ENCODE results near the gene ABR. TPM values are rescaled to one million over a fixed set of nuclear protein-coding genes. Genes with fewer than 3 reads are reported as not detected.

ABR gene
- total and polyA plus RNA-seq, 2 donors from 2014 or later = 18.7 to 116 TPM

GRCh38 chr17:1055751-1056645 is 123.8 kb downstream of the ABR start:
- Histone ChIP-seq H3K4me1 (ENCODE audit: control insufficient read depth in 2 of 3, insufficient read depth in 2 of 3, low read depth in 1 of 3, low read length in 3 of 3) (no peaks in the 10 kb centered on the region), H3K27me3 (ENCODE audit: control insufficient read depth, insufficient read depth, low read length) (no peaks in the 10 kb centered on the region), H3K36me3 (ENCODE audit: control insufficient read depth in 2 of 3, insufficient read depth in 3 of 3, low read length in 3 of 3) (no peaks in the 10 kb centered on the region), H3K4me3 (ENCODE audit: low read length in 3 of 3) (no peak overlapping the region), H3K9ac (ENCODE audit: low read length in 3 of 3) (peak overlapping the region in 1 of 3 donors; percentile 34), H3K27ac (ENCODE audit: low read depth in 2 of 2, low read length in 2 of 2) (no peak overlapping the region), H3K9me3 (ENCODE audit: control insufficient read depth in 2 of 3, insufficient read depth in 1 of 3, low read length in 3 of 3) (no peaks in the 10 kb centered on the region)
- peak; percentile 75 for TF ChIP-seq CTCF (IDR thresholded peaks at IDR 0.05; ENCODE audit: borderline replicate concordance, extremely low read depth, insufficient read depth)
- DNase-seq (peak; percentile 82 to 86 (median 83)), FAIRE-seq (no peak)
- intact Hi-C loops (cut with DNase I) = loop anchor here (10.0 kb wide), 1 partner anchor 261 kb away; no protein-coding TSS in a partner anchor

- Histone ChIP-seq H3K36me3 (ENCODE audit: control insufficient read depth in 2 of 3, insufficient read depth in 3 of 3, low read length in 3 of 3) (no peaks in the 10 kb centered on the region), H3K27ac (ENCODE audit: low read depth in 2 of 2, low read length in 2 of 2) (no peak overlapping the region), H3K4me3 (ENCODE audit: low read length in 3 of 3) (no peak overlapping the region), H3K27me3 (ENCODE audit: control insufficient read depth, insufficient read depth, low read length) (no peaks in the 10 kb centered on the region), H3K9ac (ENCODE audit: low read length in 3 of 3) (no peak overlapping the region), H3K9me3 (ENCODE audit: control insufficient read depth in 2 of 3, insufficient read depth in 1 of 3, low read length in 3 of 3) (no peaks in the 10 kb centered on the region), H3K4me1 (ENCODE audit: control insufficient read depth in 2 of 3, insufficient read depth in 2 of 3, low read depth in 1 of 3, low read length in 3 of 3) (no peaks in the 10 kb centered on the region)
- peak in 1 of 5 donors; percentile 35 for DNase-seq
- no peak for TF ChIP-seq CTCF (IDR thresholded peaks at IDR 0.05; ENCODE audit: borderline replicate concordance, extremely low read depth, insufficient read depth)
- no peak for FAIRE-seq
- intact Hi-C loops (cut with DNase I) = loop anchor here (10.0 kb wide), 1 partner anchor 260 kb away; no protein-coding TSS in a partner anchor
These were observed 124.5 kb downstream of the ABR start for GRCh38 chr17:1055231-1055630.

GRCh38 chr17:1054656-1055055 is 125.1 kb downstream of the ABR start:
- TF ChIP-seq CTCF (IDR thresholded peaks at IDR 0.05; ENCODE audit: borderline replicate concordance, extremely low read depth, insufficient read depth) = no peak
- no peaks in the 10 kb centered on the region for H3K9me3 ChIP-seq (ENCODE audit: control insufficient read depth in 2 of 3, insufficient read depth in 1 of 3, low read length in 3 of 3)
- DNase-seq (peak in 1 of 5 donors; percentile 61), FAIRE-seq (no peak)
- intact Hi-C loops (cut with DNase I) = loop anchor here (10.0 kb wide), 1 partner anchor 260 kb away; no protein-coding TSS in a partner anchor
- H3K4me3 ChIP-seq (ENCODE audit: low read length in 3 of 3) = no peak overlapping the region
- no peaks in the 10 kb centered on the region for H3K4me1 ChIP-seq (ENCODE audit: control insufficient read depth in 2 of 3, insufficient read depth in 2 of 3, low read depth in 1 of 3, low read length in 3 of 3)
- no peak overlapping the region for H3K27ac ChIP-seq (ENCODE audit: low read depth in 2 of 2, low read length in 2 of 2)
- no peaks in the 10 kb centered on the region for H3K27me3 ChIP-seq (ENCODE audit: control insufficient read depth, insufficient read depth, low read length)
- no peak overlapping the region for H3K9ac ChIP-seq (ENCODE audit: low read length in 3 of 3)
- H3K36me3 ChIP-seq (ENCODE audit: control insufficient read depth in 2 of 3, insufficient read depth in 3 of 3, low read length in 3 of 3) = no peaks in the 10 kb centered on the region
